WTC11 (cell line): ENCODE results near the gene SPSB4. TPM values are rescaled to one million over a fixed set of nuclear protein-coding genes. Genes with fewer than 3 reads are reported as not detected.

Experiments
- ATAC-seq: fragments of 200-7000 bp; cut with Tn5 transposase; 2 replicates; pipeline ENCODE4 v1.10.0; 2021; ENCODE audit warnings: mild to moderate bottlenecking, moderate library complexity
- CTCF ChIA-PET: fragments of 300-600 bp; sonication (Branson Sonifier 250); formaldehyde crosslinking; loops from one replicate; lab custom pipeline; 2021; ENCODE audit warnings: antibody characterized with exemption; lab: Charles Lee
- POLR2A ChIA-PET: fragments of 350-600 bp; sonication (Branson Sonifier 250); formaldehyde crosslinking; loops from one replicate; lab custom pipeline; 2021; ENCODE audit warnings: antibody characterized with exemption; lab: Charles Lee
- DNase-seq: peaks from one replicate; pipeline ENCODE4 v3.0.0; 2021; ENCODE audit warnings: low spot score
- H3K27ac Mint-ChIP-seq: 2 replicates; pipeline ENCODE4 v1.8.0; 2021; ENCODE audit warnings: mixed read lengths
- H3K27me3 Mint-ChIP-seq: 2 replicates; pipeline ENCODE4 v1.8.0; 2021; ENCODE audit warnings: low read depth, mild to moderate bottlenecking, moderate library complexity, mixed read lengths
- H3K36me3 Mint-ChIP-seq: 2 replicates; pipeline ENCODE4 v1.8.0; 2021; ENCODE audit warnings: mixed read lengths
- H3K4me1 Mint-ChIP-seq: 2 replicates; pipeline ENCODE4 v1.8.0; 2022; ENCODE audit warnings: mixed read lengths
- H3K4me3 Mint-ChIP-seq: 2 replicates; pipeline ENCODE4 v1.8.0; 2021; ENCODE audit warnings: mild to moderate bottlenecking, moderate library complexity, mixed read lengths
- H3K9me3 Mint-ChIP-seq: 2 replicates; pipeline ENCODE4 v1.8.0; 2021; ENCODE audit warnings: mixed read lengths
- ATF1 ChIP-seq: sonication (generic); formaldehyde crosslinking; IDR thresholded peaks from 2 replicates; pipeline ENCODE4 v1.8.1; 2023; ENCODE audit warnings: mild to moderate bottlenecking, moderate library complexity, missing genetic modification reagents
- FOXJ3 ChIP-seq: sonication (generic); formaldehyde crosslinking; IDR thresholded peaks from 2 replicates; pipeline ENCODE4 v1.9.0; 2021; ENCODE audit warnings: missing genetic modification reagents, mild to moderate bottlenecking, borderline replicate concordance
- IRF2 ChIP-seq: sonication (generic); formaldehyde crosslinking; IDR thresholded peaks from 2 replicates; pipeline ENCODE4 v1.8.0; 2022; ENCODE audit warnings: low read depth, missing genetic modification reagents, borderline replicate concordance
- KAT7 ChIP-seq: sonication (generic); formaldehyde crosslinking; IDR thresholded peaks from 2 replicates; pipeline ENCODE4 v1.8.1; 2023; ENCODE audit warnings: missing genetic modification reagents, mild to moderate bottlenecking, borderline replicate concordance
- NFE2L1 ChIP-seq: sonication (generic); formaldehyde crosslinking; IDR thresholded peaks from 2 replicates; pipeline ENCODE4 v1.8.1; 2023; ENCODE audit warnings: missing genetic modification reagents
- SP1 ChIP-seq: sonication (generic); formaldehyde crosslinking; conservative IDR thresholded peaks from 2 replicates; pipeline ENCODE4 v1.8.1; 2022; ENCODE audit warnings: missing genetic modification reagents
- ZBTB21 ChIP-seq: sonication (generic); formaldehyde crosslinking; IDR thresholded peaks from 2 replicates; pipeline ENCODE4 v1.8.1; 2023; ENCODE audit warnings: mild to moderate bottlenecking, missing genetic modification reagents, borderline replicate concordance
- ZNF317 ChIP-seq: sonication (generic); formaldehyde crosslinking; IDR thresholded peaks from 2 replicates; pipeline ENCODE4 v1.8.1; 2023; ENCODE audit warnings: low read depth, mild to moderate bottlenecking, moderate library complexity, missing genetic modification reagents, borderline replicate concordance
- ZNF416 ChIP-seq: fragments of 250-450 bp; sonication (Bioruptor Pico); IDR thresholded peaks from 2 replicates; pipeline ENCODE4 v1.9.0; 2021; ENCODE audit warnings: mild to moderate bottlenecking, inconsistent platforms
- ZNF423 ChIP-seq: fragments of 250-450 bp; sonication (Bioruptor Pico); IDR thresholded peaks from 2 replicates; pipeline ENCODE4 v2.1.2; 2022; ENCODE audit warnings: mild to moderate bottlenecking, moderate library complexity
- total RNA-seq: library from RNA; stranded (reverse); gene quantifications from 3 replicates; pipeline ENCODE4 v1.2.3, GENCODE V29; 2021
- TF ChIP-seq, protein P1 (sequence below): sonication (generic); formaldehyde crosslinking; IDR thresholded peaks from 2 replicates; pipeline ENCODE4 v1.8.0; 2023; ENCODE audit warnings: missing genetic modification reagents
- TF ChIP-seq, protein P2 (sequence below): sonication (generic); formaldehyde crosslinking; IDR thresholded peaks from 2 replicates; pipeline ENCODE4 v1.8.1; 2022; ENCODE audit warnings: mild to moderate bottlenecking, missing genetic modification reagents, moderate library complexity, borderline replicate concordance
- TF ChIP-seq, protein P3 (sequence below): sonication (generic); formaldehyde crosslinking; IDR thresholded peaks from 2 replicates; pipeline ENCODE4 v1.8.1; 2022; ENCODE audit warnings: mild to moderate bottlenecking, moderate library complexity, missing genetic modification reagents
- TF ChIP-seq, protein P4 (sequence below): fragments of 250-450 bp; sonication (Bioruptor Pico); IDR thresholded peaks from 2 replicates; pipeline ENCODE4 v1.9.0; 2021; ENCODE audit warnings: moderate library complexity, mild to moderate bottlenecking, inconsistent platforms, borderline replicate concordance
- TF ChIP-seq, protein P5 (sequence below): sonication (generic); formaldehyde crosslinking; IDR thresholded peaks from 2 replicates; pipeline ENCODE4 v1.8.1; 2022; ENCODE audit warnings: missing genetic modification reagents, borderline replicate concordance
- TF ChIP-seq, protein P6 (sequence below): fragments of 250-450 bp; sonication (Bioruptor Pico); conservative IDR thresholded peaks from 2 replicates; pipeline ENCODE4 v1.9.0; 2021; ENCODE audit warnings: mild to moderate bottlenecking
- TF ChIP-seq, protein P7 (sequence below): sonication (generic); formaldehyde crosslinking; IDR thresholded peaks from 2 replicates; pipeline ENCODE4 v1.8.1; 2023; ENCODE audit warnings: mild to moderate bottlenecking, moderate library complexity, missing genetic modification reagents

The SPSB4 gene
- total RNA-seq, 1 experiment from 2014 or later, result 19.7 TPM

DNA sequence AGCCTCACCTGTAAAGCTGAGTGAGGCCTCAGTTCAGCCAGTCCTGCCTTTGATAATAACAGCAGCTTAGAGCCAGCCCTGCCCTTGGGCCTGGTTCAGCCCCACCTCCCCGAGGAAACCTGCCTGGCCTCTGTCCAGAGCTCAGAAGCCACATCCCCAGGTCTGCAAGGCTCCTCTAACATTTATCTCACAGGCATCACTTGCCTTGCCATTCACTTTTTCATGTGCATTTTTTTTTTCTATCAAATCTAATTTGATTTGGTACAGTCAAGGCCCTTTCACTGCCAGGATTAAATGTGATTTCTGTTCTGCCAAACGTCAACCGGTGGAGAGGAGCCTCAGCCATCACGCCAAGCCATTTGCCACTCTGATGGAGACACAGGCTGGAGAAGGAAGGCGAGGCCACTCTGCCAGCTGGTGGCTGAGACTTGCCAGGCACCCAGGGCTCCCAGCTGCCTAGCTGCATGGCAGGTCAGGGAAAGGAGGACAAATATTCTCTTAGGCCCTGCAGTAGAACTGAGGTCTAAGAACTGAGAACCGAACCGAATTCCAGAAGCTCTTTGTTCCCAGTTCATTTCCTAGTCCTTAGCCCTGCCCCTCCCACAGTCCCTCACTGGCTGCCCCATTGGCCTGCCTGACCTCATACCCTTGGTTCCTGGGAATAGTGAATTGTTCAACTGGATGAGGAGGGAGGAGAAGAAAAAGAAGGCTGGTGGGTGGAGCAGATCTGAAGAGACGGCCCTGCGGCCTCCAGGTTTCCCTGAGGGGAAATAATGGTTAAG, 76.4 kb downstream of the SPSB4 start:
- Mint-ChIP-seq H3K27ac (no peak overlapping the region), H3K4me1 (no peaks in the 10 kb centered on the region), H3K4me3 (no peak overlapping the region), H3K9me3 (peaks cover 5% of the 10 kb centered on the region), H3K36me3 (peaks cover 5% of the 10 kb centered on the region; the same call in 1 of the 2 replicates), H3K27me3 (no peaks in the 10 kb centered on the region)
- ChIA-PET POLR2A (no interaction called here), CTCF (interaction anchor here (1.1 to 3.7 kb wide), 3 partner anchors 13 to 76 kb away, joined by 3 to 13 read pairs (median 10); partner anchors contain the start of gene SPSB4)
- DNase-seq (no peak), ATAC-seq (no peak; the same call in 1 of the 2 replicates)
- no peak for TF ChIP-seq ZNF317 (CRISPR knock-in tag)
- TF ChIP-seq KAT7, result no peak
- no peak for TF ChIP-seq ZNF423 (CRISPR knock-in tag)
- TF ChIP-seq, protein P1, sequence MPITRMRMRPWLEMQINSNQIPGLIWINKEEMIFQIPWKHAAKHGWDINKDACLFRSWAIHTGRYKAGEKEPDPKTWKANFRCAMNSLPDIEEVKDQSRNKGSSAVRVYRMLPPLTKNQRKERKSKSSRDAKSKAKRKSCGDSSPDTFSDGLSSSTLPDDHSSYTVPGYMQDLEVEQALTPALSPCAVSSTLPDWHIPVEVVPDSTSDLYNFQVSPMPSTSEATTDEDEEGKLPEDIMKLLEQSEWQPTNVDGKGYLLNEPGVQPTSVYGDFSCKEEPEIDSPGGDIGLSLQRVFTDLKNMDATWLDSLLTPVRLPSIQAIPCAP, result no peak
- TF ChIP-seq, protein P2, sequence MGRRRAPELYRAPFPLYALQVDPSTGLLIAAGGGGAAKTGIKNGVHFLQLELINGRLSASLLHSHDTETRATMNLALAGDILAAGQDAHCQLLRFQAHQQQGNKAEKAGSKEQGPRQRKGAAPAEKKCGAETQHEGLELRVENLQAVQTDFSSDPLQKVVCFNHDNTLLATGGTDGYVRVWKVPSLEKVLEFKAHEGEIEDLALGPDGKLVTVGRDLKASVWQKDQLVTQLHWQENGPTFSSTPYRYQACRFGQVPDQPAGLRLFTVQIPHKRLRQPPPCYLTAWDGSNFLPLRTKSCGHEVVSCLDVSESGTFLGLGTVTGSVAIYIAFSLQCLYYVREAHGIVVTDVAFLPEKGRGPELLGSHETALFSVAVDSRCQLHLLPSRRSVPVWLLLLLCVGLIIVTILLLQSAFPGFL (CRISPR knock-in tag), result no peak
- TF ChIP-seq, protein P3, sequence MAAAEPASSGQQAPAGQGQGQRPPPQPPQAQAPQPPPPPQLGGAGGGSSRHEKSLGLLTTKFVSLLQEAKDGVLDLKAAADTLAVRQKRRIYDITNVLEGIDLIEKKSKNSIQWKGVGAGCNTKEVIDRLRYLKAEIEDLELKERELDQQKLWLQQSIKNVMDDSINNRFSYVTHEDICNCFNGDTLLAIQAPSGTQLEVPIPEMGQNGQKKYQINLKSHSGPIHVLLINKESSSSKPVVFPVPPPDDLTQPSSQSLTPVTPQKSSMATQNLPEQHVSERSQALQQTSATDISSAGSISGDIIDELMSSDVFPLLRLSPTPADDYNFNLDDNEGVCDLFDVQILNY, result no peak
- TF ChIP-seq, protein P4, sequence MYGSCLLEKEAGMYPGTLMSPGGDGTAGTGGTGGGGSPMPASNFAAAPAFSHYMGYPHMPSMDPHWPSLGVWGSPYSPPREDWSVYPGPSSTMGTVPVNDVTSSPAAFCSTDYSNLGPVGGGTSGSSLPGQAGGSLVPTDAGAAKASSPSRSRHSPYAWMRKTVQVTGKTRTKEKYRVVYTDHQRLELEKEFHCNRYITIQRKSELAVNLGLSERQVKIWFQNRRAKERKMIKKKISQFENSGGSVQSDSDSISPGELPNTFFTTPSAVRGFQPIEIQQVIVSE, result no peak
- TF ChIP-seq ATF1 (CRISPR knock-in tag), result no peak
- no peak for TF ChIP-seq NFE2L1 (CRISPR knock-in tag)
- TF ChIP-seq, protein P5, sequence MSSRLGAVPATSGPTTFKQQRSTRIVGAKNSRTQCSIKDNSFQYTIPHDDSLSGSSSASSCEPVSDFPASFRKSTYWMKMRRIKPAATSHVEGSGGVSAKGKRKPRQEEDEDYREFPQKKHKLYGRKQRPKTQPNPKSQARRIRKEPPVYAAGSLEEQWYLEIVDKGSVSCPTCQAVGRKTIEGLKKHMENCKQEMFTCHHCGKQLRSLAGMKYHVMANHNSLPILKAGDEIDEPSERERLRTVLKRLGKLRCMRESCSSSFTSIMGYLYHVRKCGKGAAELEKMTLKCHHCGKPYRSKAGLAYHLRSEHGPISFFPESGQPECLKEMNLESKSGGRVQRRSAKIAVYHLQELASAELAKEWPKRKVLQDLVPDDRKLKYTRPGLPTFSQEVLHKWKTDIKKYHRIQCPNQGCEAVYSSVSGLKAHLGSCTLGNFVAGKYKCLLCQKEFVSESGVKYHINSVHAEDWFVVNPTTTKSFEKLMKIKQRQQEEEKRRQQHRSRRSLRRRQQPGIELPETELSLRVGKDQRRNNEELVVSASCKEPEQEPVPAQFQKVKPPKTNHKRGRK, result no peak
- TF ChIP-seq FOXJ3 (CRISPR knock-in tag), result no peak
- TF ChIP-seq ZBTB21, result no peak
- TF ChIP-seq, protein P6, sequence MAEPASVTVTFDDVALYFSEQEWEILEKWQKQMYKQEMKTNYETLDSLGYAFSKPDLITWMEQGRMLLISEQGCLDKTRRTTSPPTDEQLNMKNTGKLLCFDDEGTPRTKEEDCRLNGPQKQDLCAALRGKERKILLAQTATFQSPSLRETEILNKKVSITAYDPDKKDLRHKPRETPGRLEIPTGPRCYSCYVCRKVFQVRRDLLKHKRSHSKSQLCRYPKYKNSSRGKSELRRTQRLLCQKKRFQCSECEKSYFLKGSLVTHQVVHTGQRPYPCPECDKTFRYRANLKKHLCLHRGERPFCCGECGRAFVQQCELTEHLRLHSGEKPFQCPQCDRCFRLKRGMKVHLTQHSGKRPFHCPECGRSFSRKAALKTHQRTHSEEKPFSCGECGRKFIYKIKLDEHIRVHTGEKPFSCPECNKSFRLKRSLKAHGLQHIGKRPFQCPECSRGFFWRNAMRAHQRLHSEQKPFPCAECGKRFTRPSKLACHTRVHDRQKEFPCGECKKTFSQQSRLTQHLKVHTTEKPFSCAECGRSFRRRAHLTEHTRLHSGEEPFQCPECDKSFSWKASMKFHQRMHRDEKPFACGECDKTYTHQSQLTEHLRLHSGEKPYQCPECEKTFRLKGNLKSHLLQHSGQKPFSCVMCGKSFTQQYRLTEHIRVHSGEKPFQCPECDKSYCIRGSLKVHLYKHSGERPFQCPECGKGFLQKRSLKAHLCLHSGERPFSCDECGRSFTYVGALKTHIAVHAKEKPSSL (CRISPR knock-in tag), result no peak
- TF ChIP-seq, protein P7, sequence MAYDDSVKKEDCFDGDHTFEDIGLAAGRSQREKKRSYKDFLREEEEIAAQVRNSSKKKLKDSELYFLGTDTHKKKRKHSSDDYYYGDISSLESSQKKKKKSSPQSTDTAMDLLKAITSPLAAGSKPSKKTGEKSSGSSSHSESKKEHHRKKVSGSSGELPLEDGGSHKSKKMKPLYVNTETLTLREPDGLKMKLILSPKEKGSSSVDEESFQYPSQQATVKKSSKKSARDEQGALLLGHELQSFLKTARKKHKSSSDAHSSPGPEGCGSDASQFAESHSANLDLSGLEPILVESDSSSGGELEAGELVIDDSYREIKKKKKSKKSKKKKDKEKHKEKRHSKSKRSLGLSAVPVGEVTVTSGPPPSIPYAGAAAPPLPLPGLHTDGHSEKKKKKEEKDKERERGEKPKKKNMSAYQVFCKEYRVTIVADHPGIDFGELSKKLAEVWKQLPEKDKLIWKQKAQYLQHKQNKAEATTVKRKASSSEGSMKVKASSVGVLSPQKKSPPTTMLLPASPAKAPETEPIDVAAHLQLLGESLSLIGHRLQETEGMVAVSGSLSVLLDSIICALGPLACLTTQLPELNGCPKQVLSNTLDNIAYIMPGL (CRISPR knock-in tag), result no peak
- no peak for TF ChIP-seq ZNF416
- no peak for TF ChIP-seq IRF2 (CRISPR knock-in tag)
- TF ChIP-seq SP1 (CRISPR knock-in tag), result no peak
